Inflammatory macrophage (primary cell): ENCODE measurements around the gene HERPUD1.
"Not testable (repeated sequence)": the region's sequence is repeated elsewhere in the genome, so short reads cannot be mapped to it uniquely, and the experiment has no call there.

Source experiments
- DNase-seq, 2 donors: peaks; one replicate each; pipeline ENCODE4 v3.0.0-alpha.2; 2020 to 2022

Gene HERPUD1

GRCh38 chr16:56981729-56982271 is 49.9 kb downstream of the HERPUD1 start:
- no peak for DNase-seq

GRCh38 chr16:56982695-56983094 is 50.8 kb downstream of the HERPUD1 start:
- no peak for DNase-seq

- no peak for DNase-seq
Observed at GRCh38 chr16:56983211-56983751, 51.3 kb downstream of the HERPUD1 start.

GRCh38 chr16:56984639-56985038 is 52.7 kb downstream of the HERPUD1 start:
- no peak for DNase-seq

GRCh38 chr16:56985288-56985961 is 53.5 kb downstream of the HERPUD1 start:
- DNase-seq, result peak; percentile 48 to 73

- no peak for DNase-seq
Observed at GRCh38 chr16:56985962-56986360, 54.0 kb downstream of the HERPUD1 start.

- no peak for DNase-seq
Observed at GRCh38 chr16:56986361-56986760, 54.4 kb downstream of the HERPUD1 start.

- DNase-seq, result not testable (repeated sequence)
Observed at GRCh38 chr16:56986908-56987307, 55.0 kb downstream of the HERPUD1 start.

- DNase-seq, result no peak
Observed at GRCh38 chr16:56987692-56988091, 55.8 kb downstream of the HERPUD1 start.

GRCh38 chr16:56988161-56988947 is 56.4 kb downstream of the HERPUD1 start:
- no peak for DNase-seq

GRCh38 chr16:56988948-56989945 is 57.3 kb downstream of the HERPUD1 start, which contains the start of gene NLRC5:
Gene NLRC5 (plus strand): TSS chr16:56989557. CDS start chr16:57020713, 31,156 bp downstream.
- DNase-seq, result peak; percentile 80 to 85

- DNase-seq, result no peak
Observed at GRCh38 chr16:56989988-56990387, 58.0 kb downstream of the HERPUD1 start.

- DNase-seq, result no peak
Observed at GRCh38 chr16:56990407-56991286, 58.7 kb downstream of the HERPUD1 start.

GRCh38 chr16:56992431-56992830 is 60.5 kb downstream of the HERPUD1 start:
- DNase-seq, result not testable (repeated sequence)

GRCh38 chr16:56993204-56993603 is 61.3 kb downstream of the HERPUD1 start:
- DNase-seq, result peak in 1 of 2 donors; percentile 32

GRCh38 chr16:56994311-56994710 is 62.4 kb downstream of the HERPUD1 start:
- DNase-seq, result no peak
